GM12878 (cell line): ENCODE measurements around the gene BMP7.

Source experiments
- CREB1 ChIP-seq: IDR thresholded peaks from 2 replicates; pipeline ENCODE4 v1.6.1; 2012; ENCODE audit warnings: low read depth, mild to moderate bottlenecking, inconsistent platforms
- EGR1 ChIP-seq, 2 experiments: IDR thresholded peaks; 1 replicate in 1 of 2; 2 replicates in 1 of 2; pipeline ENCODE4 v1.6.1; 2011 to 2012; ENCODE audit warnings: low read depth in 2 of 2, low read length in 2 of 2, borderline replicate concordance in 1 of 2, mild to moderate bottlenecking in 1 of 2, moderate library complexity in 1 of 2
- EP300 ChIP-seq, 2 experiments: fragments of 150-350 bp in 1 of 2; IDR thresholded peaks; 2 replicates each; pipeline ENCODE4 v1.6.1; 2011 to 2012; ENCODE audit warnings: low read depth in 2 of 2, low read length in 2 of 2, borderline replicate concordance in 1 of 2, improper control_type of control experiment in 1 of 2, inconsistent platforms in 1 of 2; ENCODE audit not compliant: control insufficient read depth in 1 of 2
- ESRRA ChIP-seq: IDR thresholded peaks from 2 replicates; pipeline ENCODE4 v1.6.1; 2012; ENCODE audit warnings: mild to moderate bottlenecking, low read length, improper control_type of control experiment
- EZH2 ChIP-seq: IDR thresholded peaks from 2 replicates; pipeline ENCODE4 v1.6.1; 2012; ENCODE audit warnings: low read depth, mild to moderate bottlenecking, control low read depth, inconsistent platforms, low read length, borderline replicate concordance; ENCODE audit not compliant: control insufficient read depth
- NFYB ChIP-seq: IDR thresholded peaks from 2 replicates; pipeline ENCODE4 v1.6.1; 2011; ENCODE audit warnings: low read depth, mild to moderate bottlenecking, low read length, improper control_type of control experiment, moderate library complexity; ENCODE audit not compliant: insufficient read depth
- PAX8 ChIP-seq: fragments of 450-650 bp; IDR thresholded peaks from 2 replicates; pipeline ENCODE4 v1.6.1; 2017; ENCODE audit warnings: mild to moderate bottlenecking, moderate library complexity
- POLR2A ChIP-seq: IDR thresholded peaks from 2 replicates; pipeline ENCODE4 v1.6.1; 2011; ENCODE audit warnings: low read depth, mild to moderate bottlenecking, low read length
- RCOR1 ChIP-seq: conservative IDR thresholded peaks from 2 replicates; pipeline ENCODE4 v1.6.1; 2012; ENCODE audit warnings: low read depth, low read length, improper control_type of control experiment
- SMC3 ChIP-seq: IDR thresholded peaks from 2 replicates; pipeline ENCODE4 v1.6.1; 2011; ENCODE audit warnings: low read length, improper control_type of control experiment, borderline replicate concordance
- TF ChIP-seq, protein P1 (sequence below), 3 experiments: IDR thresholded peaks in 2 of 3; conservative IDR thresholded peaks in 1 of 3; 2 replicates each; pipeline ENCODE4 v1.5.1; 2011; ENCODE audit warnings: low read depth in 3 of 3, low read length in 3 of 3, mild to moderate bottlenecking in 3 of 3, control low read depth in 2 of 3, moderate library complexity in 2 of 3, inconsistent platforms in 1 of 3, mixed read lengths in 1 of 3; ENCODE audit not compliant: control insufficient read depth in 2 of 3, insufficient read depth in 1 of 3; ENCODE audit errors: extremely low read depth in 1 of 3
- TF ChIP-seq, protein P2 (sequence below): IDR thresholded peaks from 2 replicates; pipeline ENCODE4 v1.6.1; 2012; ENCODE audit warnings: mild to moderate bottlenecking, low read depth, low read length
- TF ChIP-seq, protein P3 (sequence below): fragments of 450-650 bp; IDR thresholded peaks from 2 replicates; pipeline ENCODE4 v1.6.1; 2017; ENCODE audit warnings: antibody characterized with exemption, mild to moderate bottlenecking, moderate library complexity

DNA sequence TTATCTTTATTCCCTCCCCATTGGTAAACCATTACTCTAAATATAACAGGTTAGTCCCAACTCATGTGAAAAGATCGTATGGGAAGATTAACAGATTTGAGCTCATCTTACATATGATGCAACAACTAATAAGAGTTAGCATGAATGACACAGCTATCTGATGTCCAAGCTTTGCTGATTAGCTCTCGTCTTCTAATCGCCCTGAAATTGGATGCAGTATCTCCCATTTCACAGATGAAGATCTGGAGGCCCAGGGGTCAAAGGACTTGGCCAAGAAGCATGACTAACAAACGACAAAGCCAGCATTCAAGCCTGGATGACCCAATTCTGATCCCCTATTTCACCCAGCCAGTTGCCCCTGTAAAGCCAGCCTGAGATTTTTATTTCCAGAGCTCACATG, 8.4 kb upstream of the BMP7 start:
- no peak for TF ChIP-seq CREB1
- TF ChIP-seq, protein P1, sequence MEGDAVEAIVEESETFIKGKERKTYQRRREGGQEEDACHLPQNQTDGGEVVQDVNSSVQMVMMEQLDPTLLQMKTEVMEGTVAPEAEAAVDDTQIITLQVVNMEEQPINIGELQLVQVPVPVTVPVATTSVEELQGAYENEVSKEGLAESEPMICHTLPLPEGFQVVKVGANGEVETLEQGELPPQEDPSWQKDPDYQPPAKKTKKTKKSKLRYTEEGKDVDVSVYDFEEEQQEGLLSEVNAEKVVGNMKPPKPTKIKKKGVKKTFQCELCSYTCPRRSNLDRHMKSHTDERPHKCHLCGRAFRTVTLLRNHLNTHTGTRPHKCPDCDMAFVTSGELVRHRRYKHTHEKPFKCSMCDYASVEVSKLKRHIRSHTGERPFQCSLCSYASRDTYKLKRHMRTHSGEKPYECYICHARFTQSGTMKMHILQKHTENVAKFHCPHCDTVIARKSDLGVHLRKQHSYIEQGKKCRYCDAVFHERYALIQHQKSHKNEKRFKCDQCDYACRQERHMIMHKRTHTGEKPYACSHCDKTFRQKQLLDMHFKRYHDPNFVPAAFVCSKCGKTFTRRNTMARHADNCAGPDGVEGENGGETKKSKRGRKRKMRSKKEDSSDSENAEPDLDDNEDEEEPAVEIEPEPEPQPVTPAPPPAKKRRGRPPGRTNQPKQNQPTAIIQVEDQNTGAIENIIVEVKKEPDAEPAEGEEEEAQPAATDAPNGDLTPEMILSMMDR (IDR thresholded peaks at IDR 0.05 in 2 of 3, conservative IDR thresholded peaks at IDR 0.05 in 1 of 3; ENCODE audit: control insufficient read depth in 2 of 3, extremely low read depth in 1 of 3, insufficient read depth in 1 of 3, low read depth in 3 of 3, low read length in 3 of 3) = no peak
- TF ChIP-seq, protein P2, sequence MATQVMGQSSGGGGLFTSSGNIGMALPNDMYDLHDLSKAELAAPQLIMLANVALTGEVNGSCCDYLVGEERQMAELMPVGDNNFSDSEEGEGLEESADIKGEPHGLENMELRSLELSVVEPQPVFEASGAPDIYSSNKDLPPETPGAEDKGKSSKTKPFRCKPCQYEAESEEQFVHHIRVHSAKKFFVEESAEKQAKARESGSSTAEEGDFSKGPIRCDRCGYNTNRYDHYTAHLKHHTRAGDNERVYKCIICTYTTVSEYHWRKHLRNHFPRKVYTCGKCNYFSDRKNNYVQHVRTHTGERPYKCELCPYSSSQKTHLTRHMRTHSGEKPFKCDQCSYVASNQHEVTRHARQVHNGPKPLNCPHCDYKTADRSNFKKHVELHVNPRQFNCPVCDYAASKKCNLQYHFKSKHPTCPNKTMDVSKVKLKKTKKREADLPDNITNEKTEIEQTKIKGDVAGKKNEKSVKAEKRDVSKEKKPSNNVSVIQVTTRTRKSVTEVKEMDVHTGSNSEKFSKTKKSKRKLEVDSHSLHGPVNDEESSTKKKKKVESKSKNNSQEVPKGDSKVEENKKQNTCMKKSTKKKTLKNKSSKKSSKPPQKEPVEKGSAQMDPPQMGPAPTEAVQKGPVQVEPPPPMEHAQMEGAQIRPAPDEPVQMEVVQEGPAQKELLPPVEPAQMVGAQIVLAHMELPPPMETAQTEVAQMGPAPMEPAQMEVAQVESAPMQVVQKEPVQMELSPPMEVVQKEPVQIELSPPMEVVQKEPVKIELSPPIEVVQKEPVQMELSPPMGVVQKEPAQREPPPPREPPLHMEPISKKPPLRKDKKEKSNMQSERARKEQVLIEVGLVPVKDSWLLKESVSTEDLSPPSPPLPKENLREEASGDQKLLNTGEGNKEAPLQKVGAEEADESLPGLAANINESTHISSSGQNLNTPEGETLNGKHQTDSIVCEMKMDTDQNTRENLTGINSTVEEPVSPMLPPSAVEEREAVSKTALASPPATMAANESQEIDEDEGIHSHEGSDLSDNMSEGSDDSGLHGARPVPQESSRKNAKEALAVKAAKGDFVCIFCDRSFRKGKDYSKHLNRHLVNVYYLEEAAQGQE = no peak
- no peak for TF ChIP-seq EGR1 (IDR thresholded peaks at IDR 0.05; ENCODE audit: borderline replicate concordance in 1 of 2, low read depth in 2 of 2, low read length in 2 of 2)
- no peak for TF ChIP-seq PAX8
- TF ChIP-seq, protein P3, sequence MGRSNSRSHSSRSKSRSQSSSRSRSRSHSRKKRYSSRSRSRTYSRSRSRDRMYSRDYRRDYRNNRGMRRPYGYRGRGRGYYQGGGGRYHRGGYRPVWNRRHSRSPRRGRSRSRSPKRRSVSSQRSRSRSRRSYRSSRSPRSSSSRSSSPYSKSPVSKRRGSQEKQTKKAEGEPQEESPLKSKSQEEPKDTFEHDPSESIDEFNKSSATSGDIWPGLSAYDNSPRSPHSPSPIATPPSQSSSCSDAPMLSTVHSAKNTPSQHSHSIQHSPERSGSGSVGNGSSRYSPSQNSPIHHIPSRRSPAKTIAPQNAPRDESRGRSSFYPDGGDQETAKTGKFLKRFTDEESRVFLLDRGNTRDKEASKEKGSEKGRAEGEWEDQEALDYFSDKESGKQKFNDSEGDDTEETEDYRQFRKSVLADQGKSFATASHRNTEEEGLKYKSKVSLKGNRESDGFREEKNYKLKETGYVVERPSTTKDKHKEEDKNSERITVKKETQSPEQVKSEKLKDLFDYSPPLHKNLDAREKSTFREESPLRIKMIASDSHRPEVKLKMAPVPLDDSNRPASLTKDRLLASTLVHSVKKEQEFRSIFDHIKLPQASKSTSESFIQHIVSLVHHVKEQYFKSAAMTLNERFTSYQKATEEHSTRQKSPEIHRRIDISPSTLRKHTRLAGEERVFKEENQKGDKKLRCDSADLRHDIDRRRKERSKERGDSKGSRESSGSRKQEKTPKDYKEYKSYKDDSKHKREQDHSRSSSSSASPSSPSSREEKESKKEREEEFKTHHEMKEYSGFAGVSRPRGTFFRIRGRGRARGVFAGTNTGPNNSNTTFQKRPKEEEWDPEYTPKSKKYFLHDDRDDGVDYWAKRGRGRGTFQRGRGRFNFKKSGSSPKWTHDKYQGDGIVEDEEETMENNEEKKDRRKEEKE = no peak
- TF ChIP-seq EP300 (IDR thresholded peaks at IDR 0.05; ENCODE audit: borderline replicate concordance in 1 of 2, control insufficient read depth in 1 of 2, low read depth in 2 of 2, low read length in 2 of 2) = no peak
- no peak for TF ChIP-seq ESRRA
- no peak for TF ChIP-seq RCOR1
- no peak for TF ChIP-seq POLR2A
- no peak for TF ChIP-seq SMC3
- TF ChIP-seq NFYB = no peak
- TF ChIP-seq EZH2 = no peak
